Neuronal stem cell (in vitro differentiated cells): ENCODE measurements around the gene AIFM1.

ENCODE experiments used
- DNase-seq: peaks from one replicate; pipeline ENCODE4 v3.0.0-alpha.2; 2013; ENCODE audit warnings: low spot score
- H2AFZ ChIP-seq: one replicate; pipeline ENCODE4 v1.6.1; 2013; ENCODE audit warnings: mild to moderate bottlenecking, low read length, inconsistent platforms
- H2AK5ac ChIP-seq: 2 replicates; pipeline ENCODE4 v1.6.1; 2013; ENCODE audit warnings: low read depth, mild to moderate bottlenecking, inconsistent platforms, low read length, moderate library complexity, mixed read lengths
- H2BK120ac ChIP-seq: 2 replicates; pipeline ENCODE4 v1.6.1; 2013; ENCODE audit warnings: low read depth, mild to moderate bottlenecking, inconsistent platforms, low read length, moderate library complexity, mixed read lengths
- H2BK12ac ChIP-seq: one replicate; pipeline ENCODE4 v1.6.1; 2013; ENCODE audit warnings: low read length, inconsistent platforms
- H2BK15ac ChIP-seq: 2 replicates; pipeline ENCODE4 v1.6.1; 2013; ENCODE audit warnings: mild to moderate bottlenecking, low read length, inconsistent platforms, mixed read lengths
- H2BK5ac ChIP-seq: one replicate; pipeline ENCODE4 v1.6.1; 2013; ENCODE audit warnings: inconsistent platforms, mild to moderate bottlenecking, low read length, moderate library complexity
- H3K14ac ChIP-seq: one replicate; pipeline ENCODE4 v1.6.1; 2013; ENCODE audit warnings: low read length, inconsistent platforms
- H3K18ac ChIP-seq: 2 replicates; pipeline ENCODE4 v1.6.1; 2013; ENCODE audit warnings: low read length, inconsistent platforms
- H3K23ac ChIP-seq: 2 replicates; pipeline ENCODE4 v1.6.1; 2013; ENCODE audit warnings: low read depth, mild to moderate bottlenecking, mixed read lengths, low read length, inconsistent platforms; ENCODE audit not compliant: poor library complexity
- H3K27ac ChIP-seq: replicated peaks from 3 replicates; pipeline ENCODE4 v1.5.1; 2013; ENCODE audit warnings: low read length, inconsistent platforms
- H3K27me3 ChIP-seq, 3 experiments: 2 replicates each; pipeline ENCODE4 v1.6.1; 2013; ENCODE audit warnings: low read length in 3 of 3, mild to moderate bottlenecking in 2 of 3, inconsistent platforms in 1 of 3, low read depth in 1 of 3, mixed read lengths in 1 of 3, moderate library complexity in 1 of 3; ENCODE audit not compliant: control insufficient read depth in 3 of 3, insufficient read depth in 3 of 3
- H3K36me3 ChIP-seq, 2 donors: replicated peaks in 1 of 2; 2 replicates each; pipeline ENCODE4 v1.6.1; 2013; ENCODE audit warnings: low read length in 2 of 2; ENCODE audit not compliant: control insufficient read depth in 2 of 2, insufficient read depth in 2 of 2
- H3K4ac ChIP-seq: 2 replicates; pipeline ENCODE4 v1.6.1; 2013; ENCODE audit warnings: inconsistent platforms, mild to moderate bottlenecking, low read length, moderate library complexity
- H3K4me1 ChIP-seq, 2 donors: 1 replicate in 1 of 2; 2 replicates in 1 of 2; pipeline ENCODE4 v1.6.1; 2013; ENCODE audit warnings: low read length in 2 of 2, low read depth in 1 of 2; ENCODE audit not compliant: control insufficient read depth in 2 of 2, insufficient read depth in 1 of 2
- H3K4me2 ChIP-seq: one replicate; pipeline ENCODE4 v1.6.1; 2013; ENCODE audit warnings: mild to moderate bottlenecking, low read length, inconsistent platforms; ENCODE audit not compliant: insufficient read depth, poor library complexity, severe bottlenecking
- H3K4me3 ChIP-seq, 2 donors: 2 replicates each; pipeline ENCODE4 v1.5.1; 2013; ENCODE audit warnings: low read length in 2 of 2, mild to moderate bottlenecking in 2 of 2, inconsistent platforms in 1 of 2, moderate library complexity in 1 of 2
- H3K79me1 ChIP-seq: one replicate; pipeline ENCODE4 v1.6.1; 2013; ENCODE audit warnings: low read depth, mild to moderate bottlenecking, inconsistent platforms, low read length, moderate library complexity
- H3K9ac ChIP-seq: one replicate; pipeline ENCODE4 v1.6.1; 2013; ENCODE audit warnings: mild to moderate bottlenecking, low read depth, low read length, inconsistent platforms; ENCODE audit not compliant: poor library complexity
- H3K9me3 ChIP-seq, 2 donors: replicated peaks in 1 of 2; 2 replicates each; pipeline versions ENCODE3 to v1.6.1; 2013; ENCODE audit warnings: low read length in 2 of 2, mild to moderate bottlenecking in 2 of 2, inconsistent platforms in 1 of 2, low read depth in 1 of 2, mixed read lengths in 1 of 2, moderate library complexity in 1 of 2; ENCODE audit not compliant: control insufficient read depth in 2 of 2, insufficient read depth in 1 of 2
- H4K8ac ChIP-seq: one replicate; pipeline ENCODE4 v1.6.1; 2013; ENCODE audit warnings: low read depth, mild to moderate bottlenecking, inconsistent platforms, low read length, moderate library complexity
- H4K91ac ChIP-seq: one replicate; pipeline ENCODE4 v1.6.1; 2013; ENCODE audit warnings: low read length, low read depth, mild to moderate bottlenecking, inconsistent platforms; ENCODE audit not compliant: poor library complexity
- WGBS, 2 donors: extraction: QIAGEN DNeasy Blood & Tissue Kit; methylation state at CpG; one replicate each; pipeline ENCODE4 v1.1.7; 2013; ENCODE audit warnings: missing lambda C conversion rate in 2 of 2, mixed read lengths in 1 of 2; ENCODE audit not compliant: insufficient read length in 2 of 2, insufficient replicate concordance in 1 of 2; ENCODE audit errors: extremely low coverage in 2 of 2; 5-methylcytosine and 5-hydroxymethylcytosine counted together

Gene AIFM1

GRCh38 chrX:130171446-130172126, 5.9 kb upstream of the AIFM1 start, which contains the start of gene RAB33A:
Gene RAB33A, plus strand, starts transcription at chrX:130171962. Its CDS starts 101 bp downstream, at chrX:130172063.
- no peak for DNase-seq
- Histone ChIP-seq H2AK5ac (no peak within 1 kb of the TSS), H3K27me3 (no peaks in the 10 kb centered on the region), H3K27ac (peak within 1 kb of the TSS; percentile 71), H3K9me3 (no peaks in the 10 kb centered on the region), H2BK120ac (peak within 1 kb of the TSS; percentile 67), H3K14ac (peak within 1 kb of the TSS; percentile 56), H3K4me1 (peaks cover 8 to 15% of the 10 kb centered on the region in 2 donors), H3K4ac (no peak within 1 kb of the TSS), H2AFZ (peak within 1 kb of the TSS; percentile 69), H3K9ac (peak within 1 kb of the TSS; percentile 93), H3K23ac (peak within 1 kb of the TSS; percentile 80), H3K4me3 (peak within 1 kb of the TSS; percentile 55 to 90), H3K79me1 (no peaks in the 10 kb centered on the region), H2BK15ac (peak within 1 kb of the TSS; percentile 26), H4K8ac (peak within 1 kb of the TSS; percentile 65), H2BK12ac (peak within 1 kb of the TSS; percentile 46), H2BK5ac (peak within 1 kb of the TSS; percentile 66), H3K36me3 (no peaks in the 10 kb centered on the region), H3K18ac (peak within 1 kb of the TSS; percentile 94), H3K4me2 (peak within 1 kb of the TSS; percentile 80), H4K91ac (peak within 1 kb of the TSS; percentile 64)
- WGBS, 2 donors, result no CpG with 5 or more reads among the region's 61 CpGs

GRCh38 chrX:130170752-130171445, 5.3 kb upstream of the AIFM1 start:
- peak overlapping the region; percentile 94 for H3K18ac ChIP-seq
- peak overlapping the region; percentile 80 for H3K4me2 ChIP-seq
- H2BK15ac ChIP-seq, result no peak overlapping the region
- no peaks in the 10 kb centered on the region for H3K79me1 ChIP-seq
- H3K9me3 ChIP-seq, result no peaks in the 10 kb centered on the region
- no CpG with 5 or more reads among the region's 36 CpGs for WGBS, 2 donors
- no peak overlapping the region for H2BK120ac ChIP-seq
- no peak overlapping the region for H3K23ac ChIP-seq
- no peaks in the 10 kb centered on the region for H3K27me3 ChIP-seq
- no peak overlapping the region for H4K91ac ChIP-seq
- H2AK5ac ChIP-seq, result no peak overlapping the region
- H3K4me1 ChIP-seq, result peaks cover 8 to 11% of the 10 kb centered on the region in 2 donors
- peak overlapping the region; percentile 69 for H2AFZ ChIP-seq
- H4K8ac ChIP-seq, result no peak overlapping the region
- H3K9ac ChIP-seq, result peak overlapping the region; percentile 93
- H2BK5ac ChIP-seq, result peak overlapping the region; percentile 66
- H3K4ac ChIP-seq, result no peak overlapping the region
- peak overlapping the region; percentile 55 to 90 for H3K4me3 ChIP-seq
- peak overlapping the region; percentile 21 for H3K14ac ChIP-seq
- peak overlapping the region; percentile 74 for H3K27ac ChIP-seq
- H3K36me3 ChIP-seq, result no peaks in the 10 kb centered on the region
- DNase-seq, result peak; percentile 53
- no peak overlapping the region for H2BK12ac ChIP-seq

GRCh38 chrX:130167040-130167439, 1.4 kb upstream of the AIFM1 start:
- H3K27ac ChIP-seq, result no peak overlapping the region
- H2BK120ac ChIP-seq, result no peak overlapping the region
- H3K4me1 ChIP-seq, result peaks cover 7% of the 10 kb centered on the region in 2 donors
- peaks cover 0 to 11% of the 10 kb centered on the region in 2 donors for H3K36me3 ChIP-seq
- H4K8ac ChIP-seq, result no peak overlapping the region
- no peak overlapping the region for H2AK5ac ChIP-seq
- H3K14ac ChIP-seq, result no peak overlapping the region
- no peak overlapping the region for H2AFZ ChIP-seq
- no peak overlapping the region for H3K18ac ChIP-seq
- no peak overlapping the region for H2BK15ac ChIP-seq
- no peak overlapping the region for H2BK5ac ChIP-seq
- no peak overlapping the region for H3K23ac ChIP-seq
- no peak overlapping the region for H3K4me2 ChIP-seq
- no peaks in the 10 kb centered on the region for H3K9me3 ChIP-seq
- H3K9ac ChIP-seq, result no peak overlapping the region
- no peak overlapping the region for H2BK12ac ChIP-seq
- H3K4ac ChIP-seq, result no peak overlapping the region
- no peak for DNase-seq
- peak overlapping the region in 1 of 2 donors; percentile 71 for H3K4me3 ChIP-seq
- no peak overlapping the region for H4K91ac ChIP-seq
- H3K27me3 ChIP-seq, result no peaks in the 10 kb centered on the region
- no CpG with 5 or more reads among the region's 4 CpGs for WGBS, 2 donors
- no peaks in the 10 kb centered on the region for H3K79me1 ChIP-seq

GRCh38 chrX:130166503-130166777, 799 bp upstream of the AIFM1 start:
- Histone ChIP-seq H3K27me3 (no peaks in the 10 kb centered on the region), H3K14ac (no peak overlapping the region), H3K4me3 (peak overlapping the region; percentile 71 to 91), H2AK5ac (no peak overlapping the region), H2BK120ac (no peak overlapping the region), H2BK12ac (no peak overlapping the region), H3K27ac (peak overlapping the region; percentile 72), H4K91ac (no peak overlapping the region), H2BK5ac (no peak overlapping the region), H3K4me1 (peaks cover 7% of the 10 kb centered on the region in 2 donors), H2BK15ac (no peak overlapping the region), H4K8ac (no peak overlapping the region), H3K36me3 (peaks cover 0 to 11% of the 10 kb centered on the region in 2 donors), H3K18ac (no peak overlapping the region), H3K9ac (no peak overlapping the region), H3K9me3 (no peaks in the 10 kb centered on the region), H3K4ac (no peak overlapping the region), H2AFZ (peak overlapping the region; percentile 87), H3K79me1 (no peaks in the 10 kb centered on the region), H3K23ac (no peak overlapping the region), H3K4me2 (peak overlapping the region; percentile 60)
- DNase-seq, result no peak
- no CpG with 5 or more reads among the region's 4 CpGs for WGBS, 2 donors
